ENCODE data around the gene ARSG.

GRCh38 chr17:68302066-68302564, 10.8 kb downstream of the ARSG start:
- TF ChIP-seq EZH2phosphoT487 (IDR thresholded peaks at IDR 0.05), result no peak
- TF ChIP-seq, protein P1, sequence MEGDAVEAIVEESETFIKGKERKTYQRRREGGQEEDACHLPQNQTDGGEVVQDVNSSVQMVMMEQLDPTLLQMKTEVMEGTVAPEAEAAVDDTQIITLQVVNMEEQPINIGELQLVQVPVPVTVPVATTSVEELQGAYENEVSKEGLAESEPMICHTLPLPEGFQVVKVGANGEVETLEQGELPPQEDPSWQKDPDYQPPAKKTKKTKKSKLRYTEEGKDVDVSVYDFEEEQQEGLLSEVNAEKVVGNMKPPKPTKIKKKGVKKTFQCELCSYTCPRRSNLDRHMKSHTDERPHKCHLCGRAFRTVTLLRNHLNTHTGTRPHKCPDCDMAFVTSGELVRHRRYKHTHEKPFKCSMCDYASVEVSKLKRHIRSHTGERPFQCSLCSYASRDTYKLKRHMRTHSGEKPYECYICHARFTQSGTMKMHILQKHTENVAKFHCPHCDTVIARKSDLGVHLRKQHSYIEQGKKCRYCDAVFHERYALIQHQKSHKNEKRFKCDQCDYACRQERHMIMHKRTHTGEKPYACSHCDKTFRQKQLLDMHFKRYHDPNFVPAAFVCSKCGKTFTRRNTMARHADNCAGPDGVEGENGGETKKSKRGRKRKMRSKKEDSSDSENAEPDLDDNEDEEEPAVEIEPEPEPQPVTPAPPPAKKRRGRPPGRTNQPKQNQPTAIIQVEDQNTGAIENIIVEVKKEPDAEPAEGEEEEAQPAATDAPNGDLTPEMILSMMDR (IDR thresholded peaks at IDR 0.05), result no peak
- TF ChIP-seq EZH2 (IDR thresholded peaks at IDR 0.05), result no peak
